A673 (cell line): ENCODE results near the gene CCDC89.

Source experiments
- EZH2 ChIP-seq: fragments of 200-600 bp; sonication (generic); IDR thresholded peaks from 2 replicates; pipeline ENCODE4 v1.6.1; 2017; ENCODE audit warnings: borderline replicate concordance, low read depth, mild to moderate bottlenecking, mixed read lengths, antibody characterized with exemption, low read length; ENCODE audit not compliant: poor library complexity, severe bottlenecking
- TF ChIP-seq, protein P1 (sequence below): fragments of 300-800, 200-600 bp; sonication (generic); conservative IDR thresholded peaks from 2 replicates; pipeline ENCODE4 v1.5.1; 2017; ENCODE audit warnings: low read depth, mild to moderate bottlenecking, antibody characterized with exemption, low read length, moderate library complexity, mixed read lengths

DNA sequence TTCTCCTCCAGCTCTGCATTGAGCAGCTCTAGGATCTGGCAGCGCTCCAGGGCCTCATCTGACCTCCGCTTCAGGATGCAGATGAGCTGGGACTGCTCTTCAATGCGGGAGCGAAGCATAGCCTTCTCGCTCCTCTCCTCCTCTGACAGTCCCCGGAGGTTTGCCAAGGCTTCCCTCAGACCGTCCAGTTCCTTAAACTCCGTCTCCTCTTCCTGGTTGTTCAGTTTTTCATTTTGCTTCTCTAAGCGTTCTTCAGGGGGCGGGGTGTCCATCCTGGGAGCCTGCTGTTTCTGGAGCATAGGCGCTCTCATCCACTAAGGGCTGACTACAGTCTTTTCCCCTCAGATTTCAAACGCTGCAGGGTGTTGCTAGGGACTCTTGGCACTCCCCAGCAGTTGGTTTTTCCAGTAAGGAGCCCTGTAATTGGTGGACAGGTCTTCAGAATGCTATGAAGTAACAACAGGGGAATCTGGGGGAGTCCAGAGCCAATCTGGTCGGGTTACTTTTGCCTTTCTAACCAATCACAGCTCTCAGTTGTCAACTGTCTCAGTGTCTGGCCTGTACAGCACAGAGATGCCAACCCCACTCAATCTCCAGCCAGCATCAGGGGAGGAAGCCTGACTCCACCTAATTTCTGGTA, at the start of gene CCDC89:
- no peak for TF ChIP-seq EZH2
- TF ChIP-seq, protein P1, sequence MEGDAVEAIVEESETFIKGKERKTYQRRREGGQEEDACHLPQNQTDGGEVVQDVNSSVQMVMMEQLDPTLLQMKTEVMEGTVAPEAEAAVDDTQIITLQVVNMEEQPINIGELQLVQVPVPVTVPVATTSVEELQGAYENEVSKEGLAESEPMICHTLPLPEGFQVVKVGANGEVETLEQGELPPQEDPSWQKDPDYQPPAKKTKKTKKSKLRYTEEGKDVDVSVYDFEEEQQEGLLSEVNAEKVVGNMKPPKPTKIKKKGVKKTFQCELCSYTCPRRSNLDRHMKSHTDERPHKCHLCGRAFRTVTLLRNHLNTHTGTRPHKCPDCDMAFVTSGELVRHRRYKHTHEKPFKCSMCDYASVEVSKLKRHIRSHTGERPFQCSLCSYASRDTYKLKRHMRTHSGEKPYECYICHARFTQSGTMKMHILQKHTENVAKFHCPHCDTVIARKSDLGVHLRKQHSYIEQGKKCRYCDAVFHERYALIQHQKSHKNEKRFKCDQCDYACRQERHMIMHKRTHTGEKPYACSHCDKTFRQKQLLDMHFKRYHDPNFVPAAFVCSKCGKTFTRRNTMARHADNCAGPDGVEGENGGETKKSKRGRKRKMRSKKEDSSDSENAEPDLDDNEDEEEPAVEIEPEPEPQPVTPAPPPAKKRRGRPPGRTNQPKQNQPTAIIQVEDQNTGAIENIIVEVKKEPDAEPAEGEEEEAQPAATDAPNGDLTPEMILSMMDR: no peak
